ENCODE results near the gene CNTN5.

The CNTN5 gene

GRCh38 chr11:99881610-99882009 lies 860.9 kb downstream of the CNTN5 start:
- no peak for ATAC-seq (ENCODE audit: low read depth)
- no peak overlapping the region for H3K4me3 ChIP-seq (ENCODE audit: severe bottlenecking)

GRCh38 chr11:99884750-99885149 lies 864.0 kb downstream of the CNTN5 start:
- Histone ChIP-seq H3K4me3 (ENCODE audit: severe bottlenecking) (no peak overlapping the region), H3K36me3 (ENCODE audit: low read depth) (no peaks in the 10 kb centered on the region), H3K4me1 (ENCODE audit: insufficient read depth, poor library complexity, severe bottlenecking) (no peaks in the 10 kb centered on the region), H3K27ac (ENCODE audit: poor library complexity, severe bottlenecking) (no peak overlapping the region), H3K27me3 (ENCODE audit: insufficient read depth, poor library complexity, severe bottlenecking) (no peaks in the 10 kb centered on the region), H3K9me3 (ENCODE audit: severe bottlenecking) (no peaks in the 10 kb centered on the region)
- no peak for DNase-seq (ENCODE audit: low spot score)
- no peak for ATAC-seq (ENCODE audit: low read depth)
- no peak for TF ChIP-seq CTCF (IDR thresholded peaks at IDR 0.05; ENCODE audit: poor library complexity, severe bottlenecking)

More at GRCh38 chr11:99881610-99882009, 860.9 kb downstream of the CNTN5 start:
- TF ChIP-seq CTCF (IDR thresholded peaks at IDR 0.05; ENCODE audit: poor library complexity, severe bottlenecking), result no peak
- H3K9me3 ChIP-seq (ENCODE audit: severe bottlenecking), result no peaks in the 10 kb centered on the region
- H3K27me3 ChIP-seq (ENCODE audit: insufficient read depth, poor library complexity, severe bottlenecking), result peaks cover 3% of the 10 kb centered on the region
- H3K27ac ChIP-seq (ENCODE audit: poor library complexity, severe bottlenecking), result no peak overlapping the region
- no peaks in the 10 kb centered on the region for H3K4me1 ChIP-seq (ENCODE audit: insufficient read depth, poor library complexity, severe bottlenecking)
- DNase-seq (ENCODE audit: low spot score), result no peak
- no peaks in the 10 kb centered on the region for H3K36me3 ChIP-seq (ENCODE audit: low read depth)

GRCh38 chr11:99887481-99887880 lies 866.7 kb downstream of the CNTN5 start:
- ATAC-seq (ENCODE audit: low read depth) (no peak), DNase-seq (ENCODE audit: low spot score) (no peak)
- Histone ChIP-seq H3K4me3 (ENCODE audit: severe bottlenecking) (no peak overlapping the region), H3K36me3 (ENCODE audit: low read depth) (no peaks in the 10 kb centered on the region), H3K27me3 (ENCODE audit: insufficient read depth, poor library complexity, severe bottlenecking) (no peaks in the 10 kb centered on the region), H3K9me3 (ENCODE audit: severe bottlenecking) (no peaks in the 10 kb centered on the region), H3K4me1 (ENCODE audit: insufficient read depth, poor library complexity, severe bottlenecking) (no peaks in the 10 kb centered on the region), H3K27ac (ENCODE audit: poor library complexity, severe bottlenecking) (no peak overlapping the region)
- TF ChIP-seq CTCF (IDR thresholded peaks at IDR 0.05; ENCODE audit: poor library complexity, severe bottlenecking), result no peak

- no peak for TF ChIP-seq CTCF (IDR thresholded peaks at IDR 0.05; ENCODE audit: poor library complexity, severe bottlenecking)
Observed at GRCh38 chr11:99893811-99894210, 873.1 kb downstream of the CNTN5 start.

GRCh38 chr11:99901175-99901574 lies 880.4 kb downstream of the CNTN5 start:
- TF ChIP-seq CTCF (IDR thresholded peaks at IDR 0.05; ENCODE audit: poor library complexity, severe bottlenecking), result no peak
- Histone ChIP-seq H3K27ac (ENCODE audit: poor library complexity, severe bottlenecking) (no peak overlapping the region), H3K9me3 (ENCODE audit: severe bottlenecking) (no peaks in the 10 kb centered on the region), H3K27me3 (ENCODE audit: insufficient read depth, poor library complexity, severe bottlenecking) (no peaks in the 10 kb centered on the region), H3K4me1 (ENCODE audit: insufficient read depth, poor library complexity, severe bottlenecking) (no peaks in the 10 kb centered on the region), H3K4me3 (ENCODE audit: severe bottlenecking) (no peak overlapping the region), H3K36me3 (ENCODE audit: low read depth) (no peaks in the 10 kb centered on the region)
- ATAC-seq (ENCODE audit: low read depth), result no peak
- no peak for DNase-seq (ENCODE audit: low spot score)

More at GRCh38 chr11:99893811-99894210, 873.1 kb downstream of the CNTN5 start:
- Histone ChIP-seq H3K36me3 (ENCODE audit: low read depth) (no peaks in the 10 kb centered on the region), H3K9me3 (ENCODE audit: severe bottlenecking) (no peaks in the 10 kb centered on the region), H3K4me3 (ENCODE audit: severe bottlenecking) (no peak overlapping the region), H3K27ac (ENCODE audit: poor library complexity, severe bottlenecking) (no peak overlapping the region), H3K27me3 (ENCODE audit: insufficient read depth, poor library complexity, severe bottlenecking) (no peaks in the 10 kb centered on the region), H3K4me1 (ENCODE audit: insufficient read depth, poor library complexity, severe bottlenecking) (no peaks in the 10 kb centered on the region)
- DNase-seq (ENCODE audit: low spot score), result no peak
- ATAC-seq (ENCODE audit: low read depth), result no peak
